MM.1S (cell line): ENCODE measurements around the gene RNGTT.

Source experiments
- DNase-seq: peaks from one replicate; pipeline ENCODE4 v3.0.0-alpha.2; 2015
- H2AFZ ChIP-seq: fragments of 300-600 bp; sonication (generic); 2 replicates; pipeline ENCODE4 v1.6.0; 2016; ENCODE audit warnings: antibody characterized with exemption, low read length
- H3F3A ChIP-seq: fragments of 300-600 bp; sonication (generic); 2 replicates; pipeline ENCODE4 v1.6.1; 2016; ENCODE audit warnings: mild to moderate bottlenecking, antibody characterized with exemption, low read length, moderate library complexity, mixed read lengths; ENCODE audit not compliant: insufficient read depth
- H3K27ac ChIP-seq: fragments of 300-600 bp; sonication (generic); 2 replicates; pipeline ENCODE4 v1.5.1; 2016; ENCODE audit warnings: mild to moderate bottlenecking, low read length
- H3K27me3 ChIP-seq: fragments of 300-600 bp; sonication (generic); replicated peaks from 2 replicates; pipeline ENCODE4 v1.6.0; 2016; ENCODE audit warnings: low read length; ENCODE audit not compliant: insufficient read depth
- H3K36me3 ChIP-seq: fragments of 300-600 bp; sonication (generic); replicated peaks from 2 replicates; pipeline ENCODE4 v1.6.1; 2016; ENCODE audit warnings: mild to moderate bottlenecking, low read length, mixed read lengths; ENCODE audit not compliant: insufficient read depth
- H3K4me1 ChIP-seq: fragments of 300-600 bp; sonication (generic); 2 replicates; pipeline ENCODE4 v1.6.1; 2016; ENCODE audit warnings: low read length, mixed read lengths
- H3K4me2 ChIP-seq: fragments of 300-600 bp; sonication (generic); 2 replicates; pipeline ENCODE4 v1.6.0; 2016; ENCODE audit warnings: low read depth, low read length
- H3K4me3 ChIP-seq: fragments of 300-600 bp; sonication (generic); 2 replicates; pipeline ENCODE4 v1.5.1; 2016; ENCODE audit warnings: low read length, mixed read lengths
- H3K79me2 ChIP-seq: fragments of 300-600 bp; sonication (generic); 2 replicates; pipeline ENCODE4 v1.6.1; 2016; ENCODE audit warnings: mixed run types, low read length, mixed read lengths
- H3K9ac ChIP-seq: fragments of 300-600 bp; sonication (generic); 2 replicates; pipeline ENCODE4 v1.6.1; 2016; ENCODE audit warnings: low read length, mixed read lengths
- H3K9me2 ChIP-seq: fragments of 300-600 bp; sonication (generic); replicated peaks from 2 replicates; pipeline ENCODE4 v1.6.1; 2016; ENCODE audit warnings: mild to moderate bottlenecking, low read length, mixed read lengths; ENCODE audit not compliant: insufficient read depth
- H3K9me3 ChIP-seq: fragments of 300-600 bp; sonication (generic); replicated peaks from 2 replicates; pipeline ENCODE4 v1.6.1; 2016; ENCODE audit warnings: mild to moderate bottlenecking, low read length, mixed read lengths; ENCODE audit not compliant: insufficient read depth
- H4K20me1 ChIP-seq: fragments of 300-600 bp; sonication (generic); 2 replicates; pipeline ENCODE4 v1.6.1; 2016; ENCODE audit warnings: mild to moderate bottlenecking, low read length, moderate library complexity, mixed read lengths; ENCODE audit not compliant: insufficient read depth
- CTCF ChIP-seq: fragments of 300-600 bp; sonication (generic); IDR thresholded peaks from 2 replicates; pipeline ENCODE4 v1.5.1; 2016; ENCODE audit warnings: antibody characterized with exemption, low read length, mixed read lengths
- EZH2 ChIP-seq: fragments of 300-600 bp; sonication (generic); optimal IDR thresholded peaks from 2 replicates; pipeline ENCODE3; 2017; ENCODE audit warnings: low read depth, mild to moderate bottlenecking, antibody characterized with exemption, low read length, mixed read lengths
- EZH2phosphoT487 ChIP-seq: fragments of 300-600 bp; sonication (generic); IDR thresholded peaks from 2 replicates; pipeline ENCODE4 v1.6.1; 2018; ENCODE audit warnings: antibody characterized with exemption, low read length

Gene RNGTT

GRCh38 chr6:88633782-88634181, 329.6 kb downstream of the RNGTT start:
- Histone ChIP-seq H3K4me2 (no peak overlapping the region), H3K4me3 (no peak overlapping the region), H3K79me2 (no peaks in the 10 kb centered on the region), H3K9me3 (no peaks in the 10 kb centered on the region), H3K27ac (no peak overlapping the region), H3K4me1 (no peaks in the 10 kb centered on the region), H3K9ac (no peak overlapping the region), H3K27me3 (no peaks in the 10 kb centered on the region), H4K20me1 (no peaks in the 10 kb centered on the region), H3K36me3 (no peaks in the 10 kb centered on the region), H3F3A (no peaks in the 10 kb centered on the region), H3K9me2 (no peaks in the 10 kb centered on the region), H2AFZ (no peak overlapping the region)
- TF ChIP-seq EZH2phosphoT487 (no peak), CTCF (no peak), EZH2 (no peak)
- no peak for DNase-seq

GRCh38 chr6:88631830-88632229, 331.6 kb downstream of the RNGTT start:
- H3K4me1 ChIP-seq = no peaks in the 10 kb centered on the region
- no peaks in the 10 kb centered on the region for H4K20me1 ChIP-seq
- TF ChIP-seq EZH2phosphoT487 (no peak), CTCF (no peak), EZH2 (no peak)
- no peaks in the 10 kb centered on the region for H3K36me3 ChIP-seq
- no peaks in the 10 kb centered on the region for H3K27me3 ChIP-seq
- no peak overlapping the region for H3K9ac ChIP-seq
- no peak overlapping the region for H2AFZ ChIP-seq
- DNase-seq = no peak
- H3F3A ChIP-seq = no peaks in the 10 kb centered on the region
- H3K4me3 ChIP-seq = no peak overlapping the region
- H3K79me2 ChIP-seq = no peaks in the 10 kb centered on the region
- no peaks in the 10 kb centered on the region for H3K9me2 ChIP-seq
- H3K4me2 ChIP-seq = no peak overlapping the region
- H3K27ac ChIP-seq = no peak overlapping the region
- no peaks in the 10 kb centered on the region for H3K9me3 ChIP-seq

- no peak overlapping the region for H3K27ac ChIP-seq
- no peaks in the 10 kb centered on the region for H4K20me1 ChIP-seq
- H3K4me3 ChIP-seq = no peak overlapping the region
- no peak overlapping the region for H3K4me2 ChIP-seq
- H3K27me3 ChIP-seq = no peaks in the 10 kb centered on the region
- no peaks in the 10 kb centered on the region for H3K36me3 ChIP-seq
- no peak overlapping the region for H3K9ac ChIP-seq
- no peaks in the 10 kb centered on the region for H3K79me2 ChIP-seq
- H3K4me1 ChIP-seq = no peaks in the 10 kb centered on the region
- H3K9me2 ChIP-seq = no peaks in the 10 kb centered on the region
- H3F3A ChIP-seq = no peaks in the 10 kb centered on the region
- TF ChIP-seq EZH2 (no peak), CTCF (no peak), EZH2phosphoT487 (no peak)
- H3K9me3 ChIP-seq = no peaks in the 10 kb centered on the region
- DNase-seq = no peak
- no peak overlapping the region for H2AFZ ChIP-seq
These were observed 333.5 kb downstream of the RNGTT start for GRCh38 chr6:88629838-88630494.
